ENCODE measurements around the gene COMMD3. TPM values are rescaled to one million over a fixed set of nuclear protein-coding genes. Genes with fewer than 3 reads are reported as not detected.
"Not testable (repeated sequence)": the region's sequence is repeated elsewhere in the genome, so short reads cannot be mapped to it uniquely, and the experiment has no call there.

Gene COMMD3
- total and polyA plus RNA-seq, 2 donors (not counting 3 experiments of a cell fraction or from before 2014, with no cell fraction given), result 22.5 to 48.9 TPM

DNA sequence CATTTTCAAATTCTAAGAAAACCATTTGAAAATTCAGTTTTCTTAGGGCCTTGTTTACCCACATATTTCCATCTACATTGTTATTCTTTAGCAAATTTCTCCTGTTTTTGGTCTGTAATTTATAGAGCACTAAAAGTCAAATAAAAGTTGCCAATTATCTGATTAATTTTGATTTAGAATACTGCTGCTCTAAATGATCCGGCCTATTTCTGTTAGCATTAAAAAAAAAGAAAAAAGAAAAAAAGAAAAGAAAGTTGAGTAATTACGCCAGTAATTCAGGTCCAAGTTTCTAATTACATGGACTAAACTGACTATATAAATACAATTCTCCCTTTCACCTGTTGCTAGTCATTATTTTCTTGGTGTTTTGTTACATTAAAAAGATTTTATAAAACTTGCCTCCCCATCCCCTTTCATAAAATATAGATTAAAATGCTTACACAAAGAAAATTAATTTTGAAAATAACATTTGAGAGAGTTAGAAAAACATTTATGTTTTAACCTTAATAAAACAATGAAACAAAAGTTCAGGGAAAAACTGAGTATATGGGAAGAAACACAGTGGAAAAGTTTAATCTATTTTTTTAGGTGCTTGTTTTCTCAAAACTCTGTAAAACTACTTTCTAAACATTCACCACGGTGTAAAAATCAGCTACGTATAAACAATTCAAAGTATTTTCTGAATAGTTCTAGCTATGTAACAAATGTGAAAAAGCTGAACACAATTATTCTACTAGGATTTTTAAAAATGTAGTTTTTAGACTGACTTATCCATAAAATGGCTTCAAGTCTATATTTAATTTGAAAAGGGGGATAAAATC lies 6.8 kb upstream of the COMMD3 start:
- Histone ChIP-seq H3K4me3 (replicated peaks in 1 of 3; ENCODE audit: insufficient read depth in 1 of 3, low read depth in 1 of 3, low read length in 3 of 3) (no peak overlapping the region), H3K27ac (ENCODE audit: insufficient read depth, low read depth, low read length) (no peak overlapping the region), H3K9me1 (replicated peaks; ENCODE audit: control insufficient read depth, extremely low read depth, insufficient read depth, low read length) (no peaks in the 10 kb centered on the region), H3K9me3 (replicated peaks; ENCODE audit: control insufficient read depth, insufficient read depth, low read length) (no peaks in the 10 kb centered on the region), H3K4me2 (ENCODE audit: insufficient read depth, low read length) (no peak overlapping the region), H2AFZ (ENCODE audit: low read depth, low read length) (no peak overlapping the region), H4K20me1 (replicated peaks; ENCODE audit: control insufficient read depth, extremely low read depth, insufficient read depth, low read length) (no peaks in the 10 kb centered on the region), H3K9ac (replicated peaks; ENCODE audit: extremely low read depth, insufficient read depth, low read length) (no peak overlapping the region), H3K79me2 (ENCODE audit: control insufficient read depth, insufficient read depth, low read length) (no peaks in the 10 kb centered on the region), H3K4me1 (ENCODE audit: control insufficient read depth, extremely low read depth, insufficient read depth, low read length) (no peaks in the 10 kb centered on the region), H3K36me3 (ENCODE audit: control insufficient read depth in 2 of 2, extremely low read depth in 1 of 2, insufficient read depth in 2 of 2, low read length in 2 of 2) (no peaks in the 10 kb centered on the region), H3K27me3 (ENCODE audit: control insufficient read depth in 2 of 2, insufficient read depth in 2 of 2, low read length in 2 of 2) (no peaks in the 10 kb centered on the region)
- intact Hi-C loops (cut with micrococcal nuclease) (no loop called here), dilution Hi-C loops (cut with MboI; ENCODE audit: extremely low pct_ligation_motif_present, low sequenced_read_pairs) (no loop called here)
- BruUV-seq (replicated peaks), result no TSS peak
- ChIA-PET CTCF (no interaction called here), POLR2A (no interaction called here)
- no peak for TF ChIP-seq EZH2 (IDR thresholded peaks at IDR 0.05; ENCODE audit: borderline replicate concordance, low read depth, low read length, severe bottlenecking)
- TF ChIP-seq FOS (IDR thresholded peaks at IDR 0.05; ENCODE audit: borderline replicate concordance, insufficient read depth, low read length), result no peak
- no peak for TF ChIP-seq POLR2A (IDR thresholded peaks at IDR 0.05; ENCODE audit: low read depth, low read length)
- TF ChIP-seq JUN (IDR thresholded peaks at IDR 0.05; ENCODE audit: borderline replicate concordance, insufficient read depth, insufficient read length, low read depth), result no peak
- TF ChIP-seq, protein P1, sequence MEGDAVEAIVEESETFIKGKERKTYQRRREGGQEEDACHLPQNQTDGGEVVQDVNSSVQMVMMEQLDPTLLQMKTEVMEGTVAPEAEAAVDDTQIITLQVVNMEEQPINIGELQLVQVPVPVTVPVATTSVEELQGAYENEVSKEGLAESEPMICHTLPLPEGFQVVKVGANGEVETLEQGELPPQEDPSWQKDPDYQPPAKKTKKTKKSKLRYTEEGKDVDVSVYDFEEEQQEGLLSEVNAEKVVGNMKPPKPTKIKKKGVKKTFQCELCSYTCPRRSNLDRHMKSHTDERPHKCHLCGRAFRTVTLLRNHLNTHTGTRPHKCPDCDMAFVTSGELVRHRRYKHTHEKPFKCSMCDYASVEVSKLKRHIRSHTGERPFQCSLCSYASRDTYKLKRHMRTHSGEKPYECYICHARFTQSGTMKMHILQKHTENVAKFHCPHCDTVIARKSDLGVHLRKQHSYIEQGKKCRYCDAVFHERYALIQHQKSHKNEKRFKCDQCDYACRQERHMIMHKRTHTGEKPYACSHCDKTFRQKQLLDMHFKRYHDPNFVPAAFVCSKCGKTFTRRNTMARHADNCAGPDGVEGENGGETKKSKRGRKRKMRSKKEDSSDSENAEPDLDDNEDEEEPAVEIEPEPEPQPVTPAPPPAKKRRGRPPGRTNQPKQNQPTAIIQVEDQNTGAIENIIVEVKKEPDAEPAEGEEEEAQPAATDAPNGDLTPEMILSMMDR (IDR thresholded peaks at IDR 0.05; ENCODE audit: extremely low read depth in 1 of 2, insufficient read depth in 1 of 2, low read depth in 1 of 2, low read length in 2 of 2), result no peak
- no peak for TF ChIP-seq MAX (IDR thresholded peaks at IDR 0.05; ENCODE audit: insufficient read depth, insufficient read length)
- no peak for TF ChIP-seq POLR2AphosphoS5 (IDR thresholded peaks at IDR 0.05; ENCODE audit: insufficient read depth, low read depth, low read length)
- no peak for DNase-seq (ENCODE audit: low read depth, low spot score)
- FAIRE-seq, result no peak

DNA sequence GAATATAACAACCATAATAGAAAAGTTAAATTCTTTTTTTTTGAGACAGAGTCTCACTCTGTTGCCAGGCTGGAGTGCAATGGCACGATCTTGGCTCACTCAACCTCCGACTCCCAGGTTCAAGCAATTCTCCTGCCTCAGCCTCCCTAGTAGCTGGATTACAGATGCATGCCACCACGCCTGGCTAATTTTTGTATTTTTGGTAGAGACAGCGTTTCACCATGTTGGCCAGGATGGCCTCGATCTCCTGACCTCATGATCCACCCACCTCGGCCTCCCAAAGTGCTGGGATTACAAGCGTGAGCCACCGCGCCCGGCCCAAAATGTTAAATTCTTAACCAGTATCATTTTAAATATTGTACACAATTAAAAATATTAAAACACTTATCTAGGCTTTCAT lies 6.2 kb upstream of the COMMD3 start:
- H3K4me1 ChIP-seq (ENCODE audit: control insufficient read depth, extremely low read depth, insufficient read depth, low read length); H3K9me1 ChIP-seq (replicated peaks; ENCODE audit: control insufficient read depth, extremely low read depth, insufficient read depth, low read length); H3K79me2 ChIP-seq (ENCODE audit: control insufficient read depth, insufficient read depth, low read length); H3K9me3 ChIP-seq (replicated peaks; ENCODE audit: control insufficient read depth, insufficient read depth, low read length); CTCF ChIA-PET; H3K4me3 ChIP-seq (replicated peaks in 1 of 3; ENCODE audit: insufficient read depth in 1 of 3, low read depth in 1 of 3, low read length in 3 of 3); DNase-seq (ENCODE audit: low read depth, low spot score); POLR2A ChIA-PET; H3K27ac ChIP-seq (ENCODE audit: insufficient read depth, low read depth, low read length); H3K4me2 ChIP-seq (ENCODE audit: insufficient read depth, low read length); FAIRE-seq; H3K27me3 ChIP-seq (ENCODE audit: control insufficient read depth in 2 of 2, insufficient read depth in 2 of 2, low read length in 2 of 2); BruUV-seq (replicated peaks); H3K36me3 ChIP-seq (ENCODE audit: control insufficient read depth in 2 of 2, extremely low read depth in 1 of 2, insufficient read depth in 2 of 2, low read length in 2 of 2); H4K20me1 ChIP-seq (replicated peaks; ENCODE audit: control insufficient read depth, extremely low read depth, insufficient read depth, low read length); dilution Hi-C loops (cut with MboI; ENCODE audit: extremely low pct_ligation_motif_present, low sequenced_read_pairs); H2AFZ ChIP-seq (ENCODE audit: low read depth, low read length); H3K9ac ChIP-seq (replicated peaks; ENCODE audit: extremely low read depth, insufficient read depth, low read length): not testable (repeated sequence)
- intact Hi-C loops (cut with micrococcal nuclease), result loop anchor here (10.0 kb wide), 1 partner anchor 405 kb away; the partner anchor contains the start of gene PIP4K2A

Data from endothelial cell of umbilical vein (primary cell).